NCI-H524 treated with DMSO at 0.1 percent for 48 hours (cell line): ENCODE data around the gene OTOP3.

Experiments
- DNase-seq: peaks from one replicate; lab custom pipeline; 2025; lab: John Stamatoyannopoulos, UW

Gene OTOP3

DNA sequence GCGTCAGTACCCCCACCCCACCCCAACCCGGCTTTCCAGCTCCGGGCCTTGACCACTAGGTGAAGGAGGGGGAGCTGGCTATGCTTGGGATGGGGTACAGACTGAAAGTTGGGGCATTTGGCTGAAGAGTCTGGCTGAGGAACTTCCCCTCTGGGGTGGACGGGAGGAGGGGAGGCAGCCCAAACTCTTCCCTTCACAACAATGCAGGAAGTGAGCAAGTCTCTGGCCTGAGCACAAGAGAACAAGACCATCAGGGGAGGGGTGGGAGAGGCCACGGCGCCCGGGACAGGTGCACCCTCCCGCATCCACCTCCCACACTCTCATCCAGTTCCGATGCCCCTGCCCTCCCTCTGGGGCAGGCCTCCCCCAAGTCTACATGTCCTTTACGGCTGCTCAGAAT is 18.3 kb upstream of the OTOP3 start:
- DNase-seq: no peak

DNA sequence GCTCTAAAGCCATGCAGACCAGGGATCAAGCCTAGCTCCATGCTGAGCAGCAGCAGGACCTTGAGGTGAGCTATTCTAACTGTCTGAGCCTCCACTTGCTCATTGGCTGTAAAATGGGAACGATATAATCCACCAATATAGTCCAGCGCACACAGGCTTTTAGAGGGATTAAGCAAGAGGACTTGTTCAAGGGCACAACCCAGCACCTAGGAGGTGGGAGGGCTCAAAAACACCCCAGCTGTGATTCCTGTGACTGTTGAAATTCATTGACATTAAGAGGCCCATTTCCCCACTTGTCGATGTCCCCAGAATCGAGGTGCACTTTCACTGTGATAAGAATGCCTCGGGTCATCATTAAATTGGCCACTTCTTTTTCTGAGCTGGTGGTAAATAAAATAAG is 16.8 kb upstream of the OTOP3 start:
- DNase-seq: no peak

DNA sequence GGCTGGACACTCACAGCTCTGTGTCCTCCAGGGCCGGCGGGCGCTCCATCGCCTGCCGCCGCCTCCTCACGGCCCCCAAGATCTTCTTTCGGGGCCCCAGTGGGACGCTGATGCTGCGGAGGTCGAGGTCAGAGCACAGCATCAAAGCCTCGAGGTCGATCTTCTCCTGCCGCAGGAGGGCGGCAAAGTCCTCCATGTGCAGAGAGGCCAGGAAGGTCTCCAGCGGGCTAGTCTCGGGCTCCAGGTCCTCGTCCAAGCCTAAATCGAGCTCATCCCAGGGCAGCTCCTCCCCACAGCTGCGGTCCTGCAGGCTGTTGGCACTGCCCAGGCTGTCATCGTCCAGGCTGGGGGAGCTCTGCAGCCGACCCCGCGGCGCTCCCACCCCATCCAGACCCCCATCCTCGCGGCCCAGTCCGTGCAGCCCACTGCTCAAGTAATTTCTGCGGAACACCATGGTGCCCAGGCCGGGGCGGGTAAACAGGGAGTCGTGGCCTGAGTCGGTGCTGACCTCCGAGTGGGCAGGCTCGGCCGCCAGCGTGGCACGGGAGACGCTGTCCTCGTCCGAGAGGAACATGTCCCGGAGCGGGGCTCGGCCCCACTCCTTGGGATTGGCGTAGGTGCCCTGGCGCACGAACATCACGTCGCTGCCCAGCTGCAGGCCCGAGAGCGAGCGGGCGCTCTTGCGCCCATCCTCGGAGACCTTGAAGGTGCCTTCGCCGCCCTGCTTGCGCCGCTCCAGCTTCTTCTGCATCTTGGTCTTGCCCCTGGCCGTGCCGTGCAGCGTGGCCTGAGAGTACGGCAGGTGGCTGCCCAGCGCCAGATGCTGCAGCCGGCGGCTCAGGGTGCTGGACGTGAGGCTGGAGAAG is 16.0 kb upstream of the OTOP3 start:
- DNase-seq: no peak

DNA sequence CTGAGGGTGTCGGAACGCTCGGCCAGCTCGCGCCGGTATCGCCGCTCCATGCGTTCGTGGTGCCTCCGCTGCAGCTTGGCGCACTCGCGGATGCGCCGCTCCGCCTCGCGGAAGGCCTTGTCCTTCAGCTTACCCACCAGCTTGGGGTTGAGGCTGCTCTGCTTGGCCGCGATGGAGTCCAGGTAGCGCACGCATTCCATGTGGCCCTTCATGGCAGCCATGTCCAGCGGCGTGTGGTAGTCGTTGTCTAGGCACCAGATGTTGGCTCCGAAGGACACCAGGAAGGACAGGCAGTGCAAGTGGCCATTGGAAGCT is 15.4 kb upstream of the OTOP3 start:
- no peak for DNase-seq

DNA sequence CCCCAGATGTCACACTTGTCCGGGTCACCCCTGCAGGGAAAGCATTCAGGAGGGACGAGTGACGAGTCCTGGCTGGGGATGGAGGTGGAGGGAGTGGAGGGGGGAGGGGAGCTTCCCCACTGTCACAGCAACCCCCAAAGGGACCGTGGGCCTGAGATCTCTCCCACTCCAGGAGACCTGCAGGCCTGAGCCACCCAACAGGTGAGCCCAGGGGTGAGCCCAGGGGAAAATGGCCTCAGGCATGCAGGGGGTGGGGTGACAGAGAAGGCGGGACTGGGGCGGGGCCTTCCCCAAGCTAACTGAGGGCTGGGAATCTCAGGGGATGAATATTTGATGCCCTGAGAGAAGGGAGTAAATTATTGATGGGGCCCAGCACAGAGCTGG is 15.1 kb upstream of the OTOP3 start:
- DNase-seq: no peak

DNA sequence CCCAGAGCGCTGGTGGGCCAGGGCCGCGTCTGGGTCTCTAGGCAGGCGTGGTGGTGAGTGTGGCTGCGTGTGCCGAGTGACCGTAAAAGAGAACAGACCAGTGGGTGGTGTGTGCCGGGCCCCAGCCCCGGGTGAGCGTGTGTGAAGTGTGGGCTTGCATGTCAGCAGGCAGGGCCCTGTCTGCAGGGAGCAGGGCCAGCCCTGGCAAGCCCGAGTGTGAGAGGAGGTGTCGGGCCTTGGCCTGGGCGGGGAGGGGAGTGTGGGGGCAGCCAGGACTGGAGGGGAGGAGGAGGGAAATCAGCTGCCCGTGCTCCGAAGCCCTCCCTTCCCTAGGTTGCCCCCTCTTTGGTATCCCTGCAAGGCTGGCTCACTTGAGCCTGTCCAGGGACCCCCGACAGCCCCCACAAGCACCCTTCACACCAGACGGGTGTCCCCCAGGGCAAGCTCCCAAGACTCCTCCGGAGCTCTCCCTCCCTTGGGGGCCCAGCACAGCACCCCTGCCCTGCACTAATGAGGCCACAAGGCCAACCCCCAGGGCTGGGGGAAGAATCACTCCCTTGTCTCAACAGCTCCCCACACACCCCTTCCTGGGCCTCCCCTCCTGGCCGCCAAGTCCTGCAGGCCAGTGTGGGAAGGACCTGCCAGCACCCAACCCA is 14.5 kb upstream of the OTOP3 start:
- no peak for DNase-seq

DNA sequence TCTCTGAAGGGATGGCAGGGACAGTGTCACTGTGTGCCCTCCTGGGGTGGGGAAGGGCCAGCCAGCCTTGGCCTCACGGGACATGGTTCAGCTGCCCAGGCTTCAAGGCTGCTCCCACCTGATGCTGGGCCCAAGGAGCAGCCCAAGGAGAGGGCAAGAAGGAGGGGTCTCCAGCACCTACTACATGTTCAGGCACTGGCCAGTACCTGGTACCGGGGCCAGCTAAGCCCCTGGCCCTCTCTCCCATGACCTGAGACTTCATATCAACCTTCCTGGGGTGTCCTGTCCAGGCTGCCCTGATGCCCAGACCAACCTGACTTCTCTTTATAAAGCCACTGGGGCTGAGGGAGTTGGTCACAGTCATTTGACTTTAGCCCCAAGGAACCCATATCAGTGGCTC is 13.9 kb upstream of the OTOP3 start:
- no peak for DNase-seq

DNA sequence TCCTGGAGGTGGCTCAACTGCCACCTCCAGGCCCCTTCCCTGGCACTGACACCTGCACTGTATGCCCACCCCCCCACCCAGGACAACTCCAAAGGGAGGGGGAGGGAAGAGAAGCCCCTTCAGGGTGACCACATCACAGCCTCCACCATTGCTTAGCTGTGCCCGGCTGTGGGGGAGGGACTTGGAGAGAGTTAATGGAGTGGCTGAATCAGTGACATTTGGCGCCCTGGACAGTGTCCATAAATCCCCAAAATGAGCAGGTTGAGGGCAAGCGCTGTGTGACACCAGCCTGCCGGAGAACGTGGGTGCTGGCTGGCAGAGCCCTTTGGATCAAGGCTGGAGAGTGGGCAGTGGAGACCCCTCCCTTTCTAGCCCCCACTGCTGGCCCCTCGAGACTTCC is 13.5 kb upstream of the OTOP3 start:
- no peak for DNase-seq

DNA sequence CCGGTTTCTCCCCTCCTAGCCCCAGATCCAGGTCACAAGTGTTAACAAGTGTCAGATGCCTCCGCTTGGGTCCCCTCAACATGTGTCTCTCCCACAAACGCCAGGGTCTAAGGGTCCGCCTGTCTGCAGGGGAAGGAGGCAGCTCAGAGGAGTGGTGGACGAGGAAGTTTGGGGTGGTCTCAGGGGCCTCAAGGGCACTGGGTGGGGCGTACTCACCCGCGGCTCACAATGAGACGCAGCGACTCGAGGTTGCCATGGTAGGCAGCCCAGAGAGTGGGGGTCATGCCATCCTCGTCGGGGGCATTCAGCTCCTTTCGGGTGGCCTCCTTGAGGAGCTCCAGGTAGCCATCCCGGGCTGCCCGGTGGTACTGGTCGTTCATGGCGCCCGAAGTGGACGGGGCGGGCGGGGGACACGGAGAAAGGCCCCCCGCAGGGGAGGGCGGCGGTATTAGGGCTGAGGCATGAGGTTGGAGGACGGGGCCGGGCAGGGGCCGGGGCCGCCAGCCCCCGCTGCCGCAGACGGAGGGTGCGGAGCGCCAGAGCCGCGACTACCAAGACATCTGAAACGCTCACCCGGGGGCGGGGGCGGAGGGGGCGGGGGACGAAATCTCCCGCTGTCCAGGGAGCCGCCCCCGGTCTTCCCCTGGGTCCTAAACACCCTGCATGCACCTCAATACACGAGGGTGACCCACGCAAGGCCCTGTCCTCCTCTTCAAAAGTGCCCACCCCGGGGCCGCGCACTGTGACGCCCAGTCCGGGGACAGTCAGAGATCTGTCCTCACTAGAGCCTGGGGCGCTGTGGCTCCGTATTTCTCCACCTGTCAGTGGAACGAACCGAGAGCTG is 12.8 kb upstream of the OTOP3 start, which contains the start of gene USH1G:
TSS of gene USH1G (minus strand) at position 562 of the 844 bp plus-strand sequence. CDS start at position 380, 182 bp downstream.
- no peak for DNase-seq

DNA sequence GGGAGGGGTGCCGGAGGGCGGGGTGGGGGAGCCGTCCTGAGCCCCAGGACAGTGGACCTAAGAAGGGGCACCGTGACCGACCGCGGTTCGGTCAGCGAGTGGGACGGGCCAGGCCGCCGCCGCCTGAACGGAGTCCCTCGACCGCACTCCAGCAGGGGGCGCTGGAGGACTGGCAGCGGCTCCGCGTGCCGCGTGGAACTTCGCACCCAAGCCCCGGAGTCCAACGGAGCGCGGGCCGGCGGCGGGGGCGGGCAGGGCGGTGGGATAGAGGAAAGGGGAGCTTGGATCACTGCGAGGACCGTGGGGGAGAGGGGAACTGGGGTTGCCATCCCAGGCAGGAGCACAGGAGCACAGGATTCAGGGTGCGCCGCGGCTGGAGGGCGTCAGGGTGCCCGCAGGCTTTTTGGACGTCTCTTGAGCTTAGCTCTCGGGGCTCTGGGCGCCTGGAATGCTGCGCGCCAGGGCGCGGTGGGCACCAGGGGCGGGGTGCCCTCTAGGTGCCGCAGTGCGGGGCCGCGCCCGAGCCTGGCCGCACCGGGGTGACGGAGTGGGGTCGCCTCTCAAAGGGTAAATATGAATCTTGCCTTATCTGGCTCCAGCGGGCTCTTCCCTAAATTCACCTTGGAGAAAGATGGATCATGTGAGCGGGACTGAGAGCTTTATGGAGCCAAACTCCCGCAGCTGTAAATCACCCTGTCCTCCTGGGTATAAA is 12.0 kb upstream of the OTOP3 start:
- no peak for DNase-seq

DNA sequence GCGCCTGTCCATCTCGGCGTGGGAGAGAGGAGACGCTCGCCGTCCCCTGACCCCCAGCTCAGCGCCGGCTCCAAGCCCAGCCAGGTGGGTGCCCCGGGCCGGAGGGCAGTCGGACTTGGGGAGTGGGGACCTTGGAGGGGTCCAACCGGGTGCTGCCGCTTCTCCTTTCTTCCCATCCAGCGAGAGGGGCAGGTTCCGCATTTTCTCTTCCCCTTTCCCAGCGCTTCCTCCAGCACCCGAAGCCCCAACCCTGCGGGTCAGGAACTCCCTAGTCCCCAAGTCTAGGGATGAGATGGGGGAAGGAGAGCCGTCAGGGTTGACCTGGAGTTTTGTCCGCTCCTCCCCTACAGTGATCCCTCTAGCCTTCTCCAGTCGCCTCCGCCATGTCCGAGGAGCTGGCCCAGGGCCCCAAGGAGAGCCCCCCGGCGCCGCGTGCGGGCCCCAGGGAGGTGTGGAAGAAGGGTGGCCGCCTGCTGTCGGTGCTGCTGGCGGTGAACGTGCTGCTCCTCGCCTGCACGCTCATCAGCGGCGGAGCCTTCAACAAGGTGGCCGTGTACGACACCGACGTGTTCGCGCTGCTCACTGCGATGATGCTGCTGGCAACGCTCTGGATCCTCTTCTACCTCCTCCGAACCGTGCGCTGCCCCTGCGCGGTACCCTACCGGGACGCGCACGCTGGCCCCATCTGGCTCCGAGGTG is 11.3 kb upstream of the OTOP3 start, which contains the start of gene OTOP2:
TSS of gene OTOP2 (plus strand) at position 24 of the 699 bp plus-strand sequence. CDS start at position 384, 360 bp downstream.
- DNase-seq: no peak

DNA sequence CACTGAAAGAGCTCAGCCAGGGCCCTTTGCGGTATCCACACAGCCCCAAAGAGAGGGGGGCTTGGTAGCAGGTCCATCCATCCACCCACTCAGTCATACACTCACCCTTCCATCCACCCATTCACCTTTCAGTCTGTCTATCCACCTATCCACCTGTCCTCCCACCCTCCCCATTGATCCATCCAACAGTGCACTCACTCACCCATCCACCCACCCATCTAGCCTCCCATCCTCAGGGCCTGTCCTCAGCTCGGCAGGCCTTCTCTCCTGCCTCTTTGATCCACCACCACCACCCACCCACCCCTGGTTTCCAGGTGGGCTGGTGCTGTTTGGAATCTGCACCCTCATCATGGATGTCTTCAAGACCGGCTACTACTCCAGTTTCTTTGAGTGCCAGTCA is 10.5 kb upstream of the OTOP3 start:
- no peak for DNase-seq

DNA sequence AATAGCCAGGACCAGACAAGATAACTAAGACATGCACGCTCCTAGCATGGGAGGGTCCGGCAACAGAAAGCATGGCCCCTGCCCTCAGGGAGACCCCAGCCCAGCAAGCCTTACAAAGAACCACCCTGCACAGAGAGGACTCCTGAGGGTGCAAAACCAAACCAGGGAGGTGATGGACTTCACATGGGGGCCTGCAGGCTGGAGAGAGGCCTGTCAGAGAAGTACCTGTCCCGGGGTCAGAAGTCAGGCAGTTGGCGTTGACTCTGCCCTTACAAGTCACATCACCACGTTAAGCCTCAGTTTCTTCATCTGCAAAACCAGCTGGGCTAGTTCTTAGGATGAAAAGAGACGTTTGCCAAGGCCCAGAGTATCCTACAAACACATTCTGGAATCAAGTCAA is 6.9 kb upstream of the OTOP3 start:
- DNase-seq: no peak

DNA sequence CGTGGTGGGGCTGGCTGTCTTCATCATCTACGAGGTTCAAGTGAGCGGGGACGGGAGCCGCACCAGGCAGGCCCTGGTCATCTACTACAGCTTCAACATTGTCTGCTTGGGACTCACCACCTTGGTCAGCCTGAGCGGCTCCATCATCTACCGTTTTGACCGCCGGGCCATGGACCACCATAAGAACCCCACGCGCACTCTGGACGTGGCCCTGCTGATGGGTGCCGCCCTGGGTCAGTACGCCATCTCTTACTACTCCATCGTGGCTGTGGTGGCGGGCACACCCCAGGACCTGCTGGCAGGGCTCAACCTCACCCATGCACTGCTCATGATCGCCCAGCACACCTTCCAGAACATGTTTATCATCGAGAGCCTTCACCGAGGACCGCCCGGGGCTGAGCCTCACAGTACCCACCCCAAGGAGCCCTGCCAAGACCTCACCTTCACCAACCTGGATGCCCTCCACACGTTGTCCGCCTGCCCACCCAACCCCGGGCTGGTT is 5.1 kb upstream of the OTOP3 start:
- no peak for DNase-seq

DNA sequence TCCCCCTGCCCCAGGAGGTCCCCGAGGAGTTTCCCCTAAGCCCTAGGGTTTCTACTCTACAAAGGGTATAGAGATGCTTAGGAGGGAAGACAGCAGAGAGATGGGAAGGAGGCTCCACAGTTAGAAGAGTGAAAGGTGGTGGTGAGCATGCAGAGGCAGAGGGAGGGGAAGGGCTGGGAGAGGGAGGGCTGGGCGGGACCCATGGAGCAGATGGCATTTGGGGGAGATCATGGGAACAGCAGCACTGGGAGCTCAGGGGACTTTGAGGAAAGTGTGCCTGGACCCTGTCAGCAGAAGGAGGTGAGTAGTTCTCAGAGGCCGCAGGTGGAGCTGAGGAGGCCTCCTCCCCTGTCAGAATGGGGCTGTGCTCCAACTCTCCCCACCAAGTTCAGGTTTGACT is 650 bp upstream of the OTOP3 start:
- DNase-seq: no peak

DNA sequence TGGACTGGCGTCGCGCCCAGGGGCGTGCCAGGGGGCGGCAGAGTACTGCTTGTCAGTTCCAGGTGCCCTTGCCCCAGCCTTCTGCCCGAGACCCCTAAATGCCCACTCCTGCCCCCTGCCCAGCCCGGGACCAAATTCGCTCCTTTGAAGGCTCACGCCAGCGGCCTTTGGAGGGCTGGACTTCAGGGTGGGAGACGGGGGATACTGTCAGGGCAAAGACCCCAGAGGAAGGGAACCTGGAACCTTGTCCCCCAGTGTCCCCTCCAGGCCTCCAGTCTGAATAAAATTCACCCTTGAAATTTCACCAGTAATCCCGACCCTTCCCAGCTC is 737 bp downstream of the OTOP3 start:
- no peak for DNase-seq

DNA sequence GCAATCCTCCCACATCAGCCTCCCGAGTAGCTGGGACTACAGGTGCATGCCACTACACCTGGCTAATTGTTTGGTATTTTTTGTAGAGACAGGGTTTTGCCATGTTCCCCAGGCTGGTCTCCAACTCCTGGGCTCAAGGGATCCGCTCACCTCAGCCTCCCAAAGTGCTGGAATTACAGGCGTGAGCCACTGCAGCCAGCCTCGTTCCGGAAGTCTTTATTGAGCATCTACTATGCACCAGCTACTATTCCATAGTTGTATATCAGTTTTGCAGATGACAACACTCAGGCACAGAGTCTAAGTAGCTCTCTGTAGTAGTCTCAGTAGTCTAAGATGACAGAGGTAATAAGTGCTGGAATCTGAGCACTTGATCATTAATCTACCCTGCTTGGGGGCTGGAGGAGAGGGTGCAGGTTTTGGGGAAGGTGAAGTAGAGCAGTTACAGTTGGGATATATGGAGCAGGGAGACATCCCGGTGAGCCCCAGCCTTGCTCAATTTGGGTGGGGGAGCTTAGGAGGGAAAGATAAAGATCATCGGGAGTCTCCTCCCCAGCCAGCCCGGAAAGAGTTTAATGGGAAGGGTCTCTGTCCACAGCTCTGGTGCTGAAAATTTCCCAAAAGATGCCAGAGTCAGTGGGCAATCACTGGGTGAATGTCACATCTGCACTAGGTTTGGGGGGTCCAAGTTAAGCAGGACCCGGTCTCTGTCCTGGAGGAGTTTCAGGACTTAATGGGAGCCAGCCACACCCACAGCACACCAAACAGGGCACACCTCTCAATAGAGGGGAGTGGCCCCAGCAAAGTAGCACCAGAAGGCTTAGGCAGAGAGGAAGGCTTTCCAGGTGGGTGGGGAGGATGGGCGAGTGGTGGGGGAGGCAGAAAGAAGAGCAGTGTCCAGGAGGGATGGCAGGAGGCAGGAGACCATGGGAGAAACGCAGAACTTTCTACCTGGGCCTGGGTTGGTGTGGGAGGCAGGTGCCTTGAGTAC is 1.7 kb downstream of the OTOP3 start:
- DNase-seq: peak; percentile 66

DNA sequence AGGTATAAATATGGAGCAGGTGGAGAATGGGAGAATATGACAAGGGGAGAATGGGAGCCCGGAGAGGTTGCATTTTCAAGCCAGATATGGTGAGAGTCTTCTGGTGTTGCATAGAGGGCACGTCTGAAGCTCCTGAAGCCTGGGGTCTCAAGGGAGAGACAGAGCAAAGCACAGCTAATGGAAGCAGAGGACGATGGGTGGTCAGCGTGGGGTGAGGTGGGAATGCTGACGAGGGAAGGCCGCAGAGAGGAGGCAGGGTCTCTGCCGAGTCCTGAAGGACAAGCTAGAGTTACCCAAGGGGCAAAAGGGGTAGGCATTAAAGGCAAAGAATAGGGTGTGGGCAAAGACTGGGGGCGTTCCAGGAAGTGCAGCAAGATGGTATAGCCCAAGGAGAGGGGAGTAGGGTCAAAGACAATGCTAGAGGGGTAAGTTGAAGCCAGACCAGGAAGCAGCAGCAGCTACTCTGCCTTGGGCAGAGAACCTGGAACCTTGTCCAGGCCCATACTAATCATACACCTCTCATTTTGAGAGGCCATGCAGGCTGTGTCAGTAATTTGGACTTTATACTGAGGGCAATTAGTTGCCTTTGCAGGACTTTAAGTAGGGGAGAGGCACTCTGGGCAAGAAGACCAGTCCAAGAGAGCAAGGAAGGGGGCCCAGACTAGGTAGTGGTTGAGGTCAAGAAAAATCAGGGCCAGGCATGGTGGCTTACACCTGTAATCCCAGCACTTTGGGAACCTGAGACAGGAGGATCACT is 2.7 kb downstream of the OTOP3 start:
- DNase-seq: no peak

DNA sequence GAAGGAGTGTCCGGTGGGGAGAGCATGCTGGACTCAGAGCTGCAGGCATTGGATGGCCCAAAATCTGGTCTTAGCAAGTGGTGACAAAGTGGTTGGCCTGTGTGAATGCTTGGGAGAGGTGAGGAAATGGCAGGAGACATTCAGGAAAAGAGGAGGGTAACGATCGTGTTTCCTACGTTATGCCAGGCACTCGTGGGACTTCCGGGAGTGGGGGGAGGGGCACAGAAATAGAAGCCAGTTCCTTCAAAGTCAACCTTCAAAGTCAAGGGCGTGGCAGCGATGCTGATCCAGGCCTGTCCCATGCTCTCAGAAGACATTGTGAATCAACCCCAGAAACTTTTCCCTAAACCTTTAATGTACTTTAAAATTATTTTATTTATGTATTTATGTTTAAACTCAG is 3.8 kb downstream of the OTOP3 start:
- DNase-seq: no peak
